Stimulated activated CD4-positive, alpha-beta T cell treated with anti-CD3 and anti-CD28 coated beads, Interleukin-2, amount 100 ng/mL, for 24 hours (primary cell): Measurements from ENCODE around the gene MCF2L.
"Not testable (repeated sequence)": the region's sequence is repeated elsewhere in the genome, so short reads cannot be mapped to it uniquely, and the experiment has no call there.

Experiments used
- DNase-seq, 2 donors: peaks; one replicate each; pipeline ENCODE4 v3.0.0-alpha.2; 2020

MCF2L gene

GRCh38 chr13:113072376-113072775 lies 103.4 kb downstream of the MCF2L start:
- no peak for DNase-seq

- no peak for DNase-seq
Measured at GRCh38 chr13:113073942-113074341, 104.9 kb downstream of the MCF2L start.

GRCh38 chr13:113074401-113074800 lies 105.4 kb downstream of the MCF2L start:
- no peak for DNase-seq

GRCh38 chr13:113074876-113075275 lies 105.9 kb downstream of the MCF2L start:
- no peak for DNase-seq

GRCh38 chr13:113075711-113076110 lies 106.7 kb downstream of the MCF2L start:
- no peak for DNase-seq

- no peak for DNase-seq
Measured at GRCh38 chr13:113076681-113077401, 107.8 kb downstream of the MCF2L start.

GRCh38 chr13:113077566-113077952 lies 108.5 kb downstream of the MCF2L start:
- no peak for DNase-seq

GRCh38 chr13:113077953-113078901 lies 109.2 kb downstream of the MCF2L start:
- no peak for DNase-seq

GRCh38 chr13:113078902-113079780 lies 110.1 kb downstream of the MCF2L start:
- DNase-seq, result no peak

- DNase-seq, result not testable (repeated sequence)
Measured at GRCh38 chr13:113079781-113080080, 110.7 kb downstream of the MCF2L start.

- DNase-seq, result no peak
Measured at GRCh38 chr13:113080361-113080831, 111.4 kb downstream of the MCF2L start.

- no peak for DNase-seq
Measured at GRCh38 chr13:113080901-113081521, 112.0 kb downstream of the MCF2L start.

GRCh38 chr13:113082198-113083021 lies 113.4 kb downstream of the MCF2L start:
- DNase-seq, result no peak

GRCh38 chr13:113083022-113083373 lies 114.0 kb downstream of the MCF2L start:
- no peak for DNase-seq

GRCh38 chr13:113083402-113084061 lies 114.5 kb downstream of the MCF2L start:
- no peak for DNase-seq

GRCh38 chr13:113084094-113084942 lies 115.3 kb downstream of the MCF2L start:
- no peak for DNase-seq

GRCh38 chr13:113084943-113085540 lies 116.0 kb downstream of the MCF2L start:
- no peak for DNase-seq

- no peak for DNase-seq
Measured at GRCh38 chr13:113086031-113086750, 117.2 kb downstream of the MCF2L start.
